Prostate gland (tissue), 2 donors: Measurements from ENCODE around the gene MSANTD2.

Experiments used
- POLR2A ChIP-seq: fragments of 450-650 bp; IDR thresholded peaks from one replicate; pipeline ENCODE4 v1.6.1; 2016; ENCODE audit warnings: antibody characterized with exemption, mild to moderate bottlenecking
- TF ChIP-seq, protein P1 (sequence below), 4 experiments: fragments of 200-600 bp in 2 of 4; fragments of 450-650 bp in 2 of 4; sonication (generic) in 2 of 4; IDR thresholded peaks; 1 replicate in 3 of 4; 2 replicates in 1 of 4; pipeline ENCODE4 v1.5.1; 2016 to 2019; ENCODE audit warnings: antibody characterized with exemption in 4 of 4, mild to moderate bottlenecking in 2 of 4, moderate library complexity in 2 of 4

DNA sequence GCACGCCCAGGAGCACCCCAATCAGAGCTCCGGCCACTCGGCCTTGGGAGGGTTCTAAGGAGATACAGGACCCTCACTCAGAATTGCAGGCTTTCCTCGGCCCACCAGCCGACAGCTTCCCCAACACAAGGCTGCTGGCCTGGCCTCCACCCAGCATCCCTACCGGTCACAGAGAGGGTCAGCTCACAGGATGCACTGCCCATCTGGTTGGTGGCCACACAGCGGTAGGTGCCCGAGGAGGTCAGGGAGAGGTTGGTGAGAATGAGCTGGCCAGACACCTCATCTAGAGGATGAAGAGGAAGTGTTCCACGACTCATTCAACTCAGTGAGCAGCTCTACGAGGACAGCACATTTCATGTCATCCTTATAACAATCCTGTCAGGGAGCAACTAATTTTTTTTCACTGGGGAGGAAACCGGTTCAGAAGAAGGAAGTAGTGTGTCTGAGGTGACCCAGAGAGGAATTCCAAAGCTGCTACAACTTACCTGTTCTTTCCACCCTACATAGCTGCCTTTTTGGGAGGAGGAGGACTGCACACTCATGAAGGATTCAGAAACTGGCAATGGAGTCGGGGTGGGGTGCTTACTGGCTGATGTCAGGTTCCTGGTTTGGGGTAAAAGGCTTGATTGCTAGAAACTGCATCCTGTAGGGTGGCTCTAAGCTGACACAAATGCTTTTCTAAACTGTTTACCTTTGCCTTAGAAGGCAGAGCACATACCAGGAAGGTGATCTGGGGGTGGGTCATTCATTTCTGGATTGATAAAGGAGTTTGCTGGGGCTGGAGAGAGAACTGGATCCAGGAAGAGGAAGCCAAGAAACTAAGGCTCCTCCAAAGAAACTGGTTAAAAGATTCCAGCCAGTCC, 51.5 kb downstream of the MSANTD2 start:
- TF ChIP-seq, protein P1, sequence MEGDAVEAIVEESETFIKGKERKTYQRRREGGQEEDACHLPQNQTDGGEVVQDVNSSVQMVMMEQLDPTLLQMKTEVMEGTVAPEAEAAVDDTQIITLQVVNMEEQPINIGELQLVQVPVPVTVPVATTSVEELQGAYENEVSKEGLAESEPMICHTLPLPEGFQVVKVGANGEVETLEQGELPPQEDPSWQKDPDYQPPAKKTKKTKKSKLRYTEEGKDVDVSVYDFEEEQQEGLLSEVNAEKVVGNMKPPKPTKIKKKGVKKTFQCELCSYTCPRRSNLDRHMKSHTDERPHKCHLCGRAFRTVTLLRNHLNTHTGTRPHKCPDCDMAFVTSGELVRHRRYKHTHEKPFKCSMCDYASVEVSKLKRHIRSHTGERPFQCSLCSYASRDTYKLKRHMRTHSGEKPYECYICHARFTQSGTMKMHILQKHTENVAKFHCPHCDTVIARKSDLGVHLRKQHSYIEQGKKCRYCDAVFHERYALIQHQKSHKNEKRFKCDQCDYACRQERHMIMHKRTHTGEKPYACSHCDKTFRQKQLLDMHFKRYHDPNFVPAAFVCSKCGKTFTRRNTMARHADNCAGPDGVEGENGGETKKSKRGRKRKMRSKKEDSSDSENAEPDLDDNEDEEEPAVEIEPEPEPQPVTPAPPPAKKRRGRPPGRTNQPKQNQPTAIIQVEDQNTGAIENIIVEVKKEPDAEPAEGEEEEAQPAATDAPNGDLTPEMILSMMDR (IDR thresholded peaks at IDR 0.05), result no peak
- no peak for TF ChIP-seq POLR2A
